HUES48 (cell line): ENCODE data around the gene FXYD5.
A peak's percentile ranks its signal among the peaks of the same experiment; 100 is the strongest.
"Not testable (repeated sequence)": the region's sequence is repeated elsewhere in the genome, so short reads cannot be mapped to it uniquely, and the experiment has no call there.

Source experiments
- H3K27ac ChIP-seq: one replicate; pipeline ENCODE4 v1.7.0; 2013; ENCODE audit warnings: low read depth, low read length, inconsistent platforms
- H3K27me3 ChIP-seq: 2 replicates; pipeline ENCODE4 v1.6.1; 2013; ENCODE audit warnings: mild to moderate bottlenecking, low read length; ENCODE audit not compliant: control insufficient read depth, insufficient read depth
- H3K36me3 ChIP-seq: 2 replicates; pipeline ENCODE4 v1.6.1; 2013; ENCODE audit warnings: low read length; ENCODE audit not compliant: control insufficient read depth, insufficient read depth
- H3K4me1 ChIP-seq: 2 replicates; pipeline ENCODE4 v1.6.1; 2013; ENCODE audit warnings: mild to moderate bottlenecking, low read length; ENCODE audit not compliant: control insufficient read depth, insufficient read depth
- H3K4me3 ChIP-seq: 2 replicates; pipeline ENCODE4 v1.5.1; 2013; ENCODE audit warnings: mild to moderate bottlenecking, low read depth, low read length
- H3K9ac ChIP-seq: 2 replicates; pipeline ENCODE4 v1.6.1; 2013; ENCODE audit warnings: mild to moderate bottlenecking, low read depth, low read length, moderate library complexity
- H3K9me3 ChIP-seq: 2 replicates; pipeline ENCODE4 v1.6.1; 2013; ENCODE audit warnings: low read length; ENCODE audit not compliant: control insufficient read depth, insufficient read depth

FXYD5 gene

GRCh38 chr19:35196861-35197260, 42.3 kb downstream of the FXYD5 start:
- not testable (repeated sequence) for H3K27me3 ChIP-seq, H3K4me1 ChIP-seq, H3K27ac ChIP-seq, H3K9ac ChIP-seq, H3K9me3 ChIP-seq, H3K4me3 ChIP-seq, H3K36me3 ChIP-seq

GRCh38 chr19:35199481-35199880, 44.9 kb downstream of the FXYD5 start:
- peaks cover 20% of the 10 kb centered on the region for H3K4me1 ChIP-seq
- H3K27ac ChIP-seq: no peak overlapping the region
- H3K9me3 ChIP-seq: no peaks in the 10 kb centered on the region
- H3K9ac ChIP-seq: no peak overlapping the region
- H3K4me3 ChIP-seq: no peak overlapping the region
- H3K36me3 ChIP-seq: no peaks in the 10 kb centered on the region
- no peaks in the 10 kb centered on the region for H3K27me3 ChIP-seq

GRCh38 chr19:35202722-35203688, 48.5 kb downstream of the FXYD5 start:
- Histone ChIP-seq H3K4me1 (peaks cover 29% of the 10 kb centered on the region), H3K36me3 (no peaks in the 10 kb centered on the region), H3K9me3 (no peaks in the 10 kb centered on the region), H3K27me3 (no peaks in the 10 kb centered on the region), H3K27ac (peak overlapping the region; percentile 92), H3K9ac (peak overlapping the region; percentile 30; the same call in 1 of the 2 replicates), H3K4me3 (peak overlapping the region; percentile 41)

DNA sequence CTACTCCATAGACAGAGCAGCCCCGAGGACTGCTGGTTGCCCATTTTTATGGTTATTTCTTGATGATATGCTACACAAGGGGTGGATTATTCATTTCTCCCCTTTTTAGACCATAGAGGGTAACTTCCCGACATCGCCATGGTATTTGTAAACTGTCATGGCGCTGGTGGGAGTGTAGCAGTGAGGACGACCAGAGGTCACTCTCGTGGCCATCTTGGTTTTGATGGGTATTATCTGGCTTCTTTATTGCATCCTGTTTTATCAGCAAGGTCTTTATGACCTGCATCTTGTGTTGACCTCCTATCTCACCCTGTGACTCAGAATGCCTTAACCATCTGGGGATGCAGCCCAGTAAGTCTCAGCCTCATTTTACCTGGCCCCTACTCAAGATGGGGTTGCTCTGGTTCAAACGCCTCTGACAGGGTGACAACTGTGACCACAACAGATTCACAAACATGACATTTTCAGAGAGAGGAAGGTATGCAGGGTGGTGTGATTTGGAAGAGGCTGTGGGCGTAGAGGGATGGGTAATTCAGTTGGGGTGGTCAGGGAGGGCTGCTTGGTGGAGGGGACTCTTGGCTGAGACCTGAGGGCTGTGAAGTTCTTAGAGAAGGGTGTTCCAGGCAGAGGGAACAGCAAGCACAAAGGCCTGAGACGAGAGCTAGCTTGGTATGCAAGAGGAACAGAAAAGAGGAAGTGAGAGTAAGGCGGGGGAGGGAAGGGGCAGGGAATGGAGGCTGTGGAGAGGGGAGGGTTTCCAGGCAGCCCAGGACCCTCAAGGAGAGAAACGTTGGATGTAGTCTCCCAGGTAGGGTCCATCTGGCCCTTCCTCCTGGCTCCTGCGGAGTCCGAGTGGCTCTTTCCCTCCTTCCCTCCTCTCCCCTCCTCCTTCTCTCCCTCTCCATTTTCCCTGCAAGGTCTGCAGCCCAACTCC, 50.5 kb downstream of the FXYD5 start:
- Histone ChIP-seq H3K27me3 (no peaks in the 10 kb centered on the region), H3K9me3 (no peaks in the 10 kb centered on the region), H3K27ac (no peak overlapping the region), H3K9ac (no peak overlapping the region), H3K4me1 (peaks cover 29% of the 10 kb centered on the region), H3K4me3 (no peak overlapping the region), H3K36me3 (no peaks in the 10 kb centered on the region)

- Histone ChIP-seq H3K4me3 (no peak overlapping the region), H3K9ac (no peak overlapping the region), H3K9me3 (no peaks in the 10 kb centered on the region), H3K4me1 (peaks cover 29% of the 10 kb centered on the region), H3K27ac (no peak overlapping the region), H3K27me3 (no peaks in the 10 kb centered on the region), H3K36me3 (no peaks in the 10 kb centered on the region)
Measured at GRCh38 chr19:35205733-35206323, 51.3 kb downstream of the FXYD5 start.

GRCh38 chr19:35206379-35206778, 51.8 kb downstream of the FXYD5 start:
- Histone ChIP-seq H3K4me3 (no peak overlapping the region), H3K27me3 (no peaks in the 10 kb centered on the region), H3K9ac (no peak overlapping the region), H3K27ac (no peak overlapping the region), H3K9me3 (no peaks in the 10 kb centered on the region), H3K4me1 (peaks cover 29% of the 10 kb centered on the region), H3K36me3 (no peaks in the 10 kb centered on the region)

GRCh38 chr19:35206855-35207254, 52.3 kb downstream of the FXYD5 start:
- Histone ChIP-seq H3K4me1 (peaks cover 29% of the 10 kb centered on the region), H3K36me3 (no peaks in the 10 kb centered on the region), H3K27me3 (no peaks in the 10 kb centered on the region), H3K9me3 (no peaks in the 10 kb centered on the region), H3K4me3 (no peak overlapping the region), H3K9ac (no peak overlapping the region), H3K27ac (no peak overlapping the region)

- no peak overlapping the region for H3K9ac ChIP-seq
Measured at GRCh38 chr19:35207391-35207871, 52.9 kb downstream of the FXYD5 start.

DNA sequence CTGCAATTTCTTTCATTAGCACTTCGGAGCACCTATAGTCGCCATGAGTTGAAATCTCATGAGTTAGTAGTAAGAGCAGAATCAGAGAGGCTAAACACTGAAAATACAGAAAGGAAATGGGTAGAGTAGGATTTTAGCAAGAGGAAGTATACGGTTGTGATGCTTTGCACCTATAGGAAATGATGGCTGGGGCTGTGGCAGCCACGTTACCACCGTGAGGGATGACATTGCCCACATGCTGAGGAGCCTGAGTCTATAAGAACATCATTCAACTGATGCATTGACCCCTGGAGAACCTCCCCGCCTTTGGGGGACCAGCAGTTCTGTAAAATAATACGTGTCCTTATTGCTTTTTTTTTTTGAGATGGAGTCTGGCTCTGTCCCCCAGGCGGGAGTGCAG, 53.6 kb downstream of the FXYD5 start:
- no peaks in the 10 kb centered on the region for H3K9me3 ChIP-seq
- H3K9ac ChIP-seq: no peak overlapping the region
- H3K27ac ChIP-seq: no peak overlapping the region
- peaks cover 21% of the 10 kb centered on the region for H3K4me1 ChIP-seq
- no peaks in the 10 kb centered on the region for H3K27me3 ChIP-seq
- no peaks in the 10 kb centered on the region for H3K36me3 ChIP-seq
- H3K4me3 ChIP-seq: no peak overlapping the region

More at GRCh38 chr19:35207391-35207871, 52.9 kb downstream of the FXYD5 start:
- Histone ChIP-seq H3K27ac (no peak overlapping the region), H3K27me3 (no peaks in the 10 kb centered on the region), H3K9me3 (no peaks in the 10 kb centered on the region), H3K4me1 (peaks cover 28% of the 10 kb centered on the region), H3K4me3 (no peak overlapping the region), H3K36me3 (no peaks in the 10 kb centered on the region)

- no peak overlapping the region for H3K27ac ChIP-seq
- no peaks in the 10 kb centered on the region for H3K27me3 ChIP-seq
- no peaks in the 10 kb centered on the region for H3K9me3 ChIP-seq
- H3K36me3 ChIP-seq: no peaks in the 10 kb centered on the region
- no peak overlapping the region for H3K4me3 ChIP-seq
- H3K4me1 ChIP-seq: peaks cover 8% of the 10 kb centered on the region; the same call in 1 of the 2 replicates
- H3K9ac ChIP-seq: no peak overlapping the region
Measured at GRCh38 chr19:35209646-35210045, 55.1 kb downstream of the FXYD5 start.
